Activated CD4-positive, alpha-beta memory T cell treated with anti-CD3 and anti-CD28 coated beads, Interleukin-2, amount 10 ng/mL, durations not matched to agents 7 days and 5 days (primary cell): Measurements from ENCODE around the gene CCS. TPM values are rescaled to one million over a fixed set of nuclear protein-coding genes. Genes with fewer than 3 reads are reported as not detected.
"Not testable (repeated sequence)": the region's sequence is repeated elsewhere in the genome, so short reads cannot be mapped to it uniquely, and the experiment has no call there.

ENCODE experiments used
- CTCF ChIA-PET: fragments of 350-600 bp; sonication (Branson Sonifier 250); formaldehyde crosslinking; loops from one replicate; lab custom pipeline; 2021; ENCODE audit warnings: antibody characterized with exemption, inconsistent platforms; lab: Charles Lee
- POLR2A ChIA-PET: fragments of 350-600 bp; sonication (Branson Sonifier 250); formaldehyde crosslinking; loops from one replicate; lab custom pipeline; 2021; ENCODE audit warnings: antibody characterized with exemption; lab: Charles Lee
- DNase-seq: peaks from one replicate; pipeline ENCODE4 v3.0.0-alpha.2; 2020
- H3K27ac Mint-ChIP-seq: one replicate; pipeline ENCODE4 v1.8.0; 2021; ENCODE audit warnings: mild to moderate bottlenecking, mixed read lengths
- H3K27me3 Mint-ChIP-seq: one replicate; pipeline ENCODE4 v1.8.0; 2021; ENCODE audit warnings: mixed read lengths
- H3K36me3 Mint-ChIP-seq: one replicate; pipeline ENCODE4 v1.8.0; 2021; ENCODE audit warnings: low read depth, mixed read lengths
- H3K4me1 Mint-ChIP-seq: one replicate; pipeline ENCODE4 v1.8.0; 2021; ENCODE audit warnings: mixed read lengths
- H3K4me3 Mint-ChIP-seq: one replicate; pipeline ENCODE4 v1.8.0; 2021; ENCODE audit warnings: mild to moderate bottlenecking, mixed read lengths
- H3K9me3 Mint-ChIP-seq: one replicate; pipeline ENCODE4 v1.8.0; 2021; ENCODE audit warnings: mixed read lengths
- total RNA-seq, 2 experiments: library from RNA; stranded (reverse); gene quantifications; one replicate each; pipeline ENCODE4 v1.2.3, GENCODE V29; 2021

The CCS gene
- total RNA-seq, 2 experiments from 2014 or later = 32.8 to 33.2 TPM

- H3K36me3 Mint-ChIP-seq, H3K27me3 Mint-ChIP-seq, H3K4me3 Mint-ChIP-seq, H3K9me3 Mint-ChIP-seq, CTCF ChIA-PET, POLR2A ChIA-PET, DNase-seq, H3K4me1 Mint-ChIP-seq, H3K27ac Mint-ChIP-seq: not testable (repeated sequence)
Observed at GRCh38 chr11:66582565-66583147, 10.3 kb upstream of the CCS start.

DNA sequence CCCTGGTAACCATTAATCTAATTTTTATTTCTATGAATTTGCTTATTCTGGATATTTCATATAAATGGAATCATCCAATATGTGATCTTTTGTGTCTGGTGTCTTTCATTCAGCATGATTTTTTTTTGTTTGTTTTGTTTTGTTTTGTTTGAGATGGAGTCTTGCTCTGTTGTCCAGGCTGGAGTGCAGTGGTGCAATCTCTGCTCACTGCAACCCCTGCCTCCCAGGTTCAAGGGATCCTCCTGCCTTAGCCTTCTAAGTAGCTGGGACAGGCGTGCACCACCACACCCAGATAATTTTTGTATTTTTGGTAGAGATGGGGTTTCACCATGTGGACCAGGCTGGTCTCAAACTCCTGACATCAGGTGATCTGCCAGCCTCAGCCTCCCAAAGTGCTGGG lies 7.5 kb upstream of the CCS start:
- H3K27ac Mint-ChIP-seq, H3K4me1 Mint-ChIP-seq, H3K9me3 Mint-ChIP-seq, H3K27me3 Mint-ChIP-seq, POLR2A ChIA-PET, DNase-seq, H3K36me3 Mint-ChIP-seq, H3K4me3 Mint-ChIP-seq: not testable (repeated sequence)
- CTCF ChIA-PET = interaction anchor here (1.1 kb wide), 1 partner anchor 92 kb away, joined by 3 read pairs; the partner anchor contains the start of gene RBM4B

GRCh38 chr11:66586136-66586535 lies 6.8 kb upstream of the CCS start:
- Mint-ChIP-seq H3K27ac (no peak overlapping the region), H3K4me1 (no peaks in the 10 kb centered on the region), H3K9me3 (peaks cover 5% of the 10 kb centered on the region), H3K36me3 (peaks cover 2% of the 10 kb centered on the region), H3K4me3 (no peak overlapping the region), H3K27me3 (no peaks in the 10 kb centered on the region)
- no peak for DNase-seq
- POLR2A ChIA-PET = no interaction called here
- CTCF ChIA-PET = no interaction called here

DNA sequence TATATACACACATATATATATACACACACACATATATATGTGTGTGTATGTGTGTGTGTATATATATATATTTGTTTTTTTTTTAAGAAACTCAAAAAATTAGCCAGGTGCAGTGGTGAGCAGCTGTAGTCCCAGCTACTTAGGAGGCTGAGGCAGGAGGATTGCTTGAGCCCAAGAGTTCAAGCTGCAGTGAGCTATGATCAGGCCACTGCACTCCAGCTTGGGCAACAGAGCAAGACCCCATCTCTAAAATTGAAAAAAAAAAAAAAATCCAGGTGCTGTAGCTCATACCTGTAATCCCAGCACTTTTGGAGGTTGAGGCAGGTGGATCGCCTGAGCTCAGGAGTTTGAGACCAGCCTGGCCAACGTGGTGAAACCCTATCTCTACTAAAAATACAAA lies 3.7 kb upstream of the CCS start:
- not testable (repeated sequence) for H3K27ac Mint-ChIP-seq, H3K9me3 Mint-ChIP-seq, H3K4me3 Mint-ChIP-seq, H3K36me3 Mint-ChIP-seq, H3K27me3 Mint-ChIP-seq, DNase-seq
- H3K4me1 Mint-ChIP-seq = peaks cover 19% of the 10 kb centered on the region
- CTCF ChIA-PET = interaction anchor here (3.0 kb wide), 1 partner anchor 89 kb away, joined by 15 read pairs; the partner anchor contains the start of gene RBM4B
- POLR2A ChIA-PET = interaction anchor here (0.9 to 5.5 kb wide), 3 partner anchors 49 to 254 kb away, joined by 3 to 38 read pairs (median 3); partner anchors contain the start of genes RBM4 and RCE1

GRCh38 chr11:66589996-66590675 lies 2.8 kb upstream of the CCS start:
- no peaks in the 10 kb centered on the region for H3K9me3 Mint-ChIP-seq
- H3K4me3 Mint-ChIP-seq = no peak overlapping the region
- peaks cover 3% of the 10 kb centered on the region for H3K36me3 Mint-ChIP-seq
- no peak for DNase-seq
- H3K27me3 Mint-ChIP-seq = no peaks in the 10 kb centered on the region
- ChIA-PET POLR2A (interaction anchor here (0.9 to 7.6 kb wide), 5 partner anchors 29 to 253 kb away, joined by 3 to 86 read pairs (median 4); partner anchors contain the start of genes RBM14, RBM4 and RCE1), CTCF (interaction anchor here (0.6 to 3.0 kb wide), 3 partner anchors 9 to 88 kb away, joined by 3 to 15 read pairs (median 5); partner anchors contain the start of gene RBM4B)
- peaks cover 27% of the 10 kb centered on the region for H3K4me1 Mint-ChIP-seq
- H3K27ac Mint-ChIP-seq = no peak overlapping the region

DNA sequence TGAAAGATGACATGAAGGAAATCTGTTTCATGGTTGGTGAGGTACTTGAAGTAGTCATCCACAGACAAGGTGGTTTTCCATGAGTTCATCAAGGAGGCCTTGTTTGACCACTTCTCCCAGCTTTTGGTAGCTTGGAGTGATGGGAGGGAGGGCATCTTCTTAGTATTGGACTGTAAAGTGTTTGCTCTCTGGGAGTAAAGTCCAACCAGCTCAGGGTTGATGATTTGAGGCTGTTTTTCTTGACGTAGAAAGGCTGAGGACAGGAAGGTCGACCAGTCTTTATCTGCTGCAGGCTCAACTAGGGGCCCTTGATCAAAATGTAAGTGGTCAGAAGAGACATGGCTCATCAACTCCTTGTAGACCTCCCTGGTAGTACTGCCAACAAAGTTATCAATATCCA lies 1.8 kb upstream of the CCS start:
- ChIA-PET POLR2A (interaction anchor here (1.2 to 7.6 kb wide), 4 partner anchors 28 to 111 kb away, joined by 3 to 86 read pairs (median 21); partner anchors contain the start of genes RBM14 and RBM4), CTCF (interaction anchor here (0.6 to 3.0 kb wide), 6 partner anchors 10 to 87 kb away, joined by 3 to 15 read pairs (median 4); partner anchors contain the start of gene RBM4B)
- Mint-ChIP-seq H3K27me3 (no peaks in the 10 kb centered on the region), H3K36me3 (peaks cover 3% of the 10 kb centered on the region), H3K27ac (no peak overlapping the region), H3K4me3 (no peak overlapping the region), H3K4me1 (peaks cover 37% of the 10 kb centered on the region), H3K9me3 (no peaks in the 10 kb centered on the region)
- no peak for DNase-seq

DNA sequence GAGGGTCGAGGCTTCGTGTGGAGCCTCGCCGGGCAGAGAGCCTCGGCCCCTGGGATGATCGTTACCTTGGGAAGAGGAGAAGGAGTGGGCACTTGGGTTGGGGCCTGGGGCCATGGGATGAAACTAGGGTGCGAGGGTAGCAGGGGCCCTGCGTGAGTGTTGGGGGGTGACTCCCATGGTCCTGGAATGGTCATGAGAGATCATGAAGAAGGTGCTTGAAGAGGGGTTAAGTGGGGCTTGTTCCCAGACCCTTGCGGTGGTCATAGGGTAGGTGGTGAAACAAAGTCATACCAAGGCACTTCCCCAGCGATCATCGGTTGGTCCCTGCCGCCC lies 284 bp downstream of the CCS start:
- H3K36me3 Mint-ChIP-seq = peaks cover 3% of the 10 kb centered on the region
- ChIA-PET POLR2A (interaction anchor here (0.6 to 7.6 kb wide), 6 partner anchors 26 to 648 kb away, joined by 3 to 86 read pairs (median 10); partner anchors contain the start of genes ACTN3, DPP3, RBM14 and RBM4), CTCF (interaction anchor here (1.2 to 2.7 kb wide), 7 partner anchors 12 to 85 kb away, joined by 4 to 24 read pairs (median 8); partner anchors contain the start of genes ACTN3, RBM14, RBM4 and RBM4B)
- H3K9me3 Mint-ChIP-seq = no peaks in the 10 kb centered on the region
- DNase-seq = peak; percentile 19
- peaks cover 37% of the 10 kb centered on the region for H3K4me1 Mint-ChIP-seq
- peak overlapping the region; percentile 100 for H3K4me3 Mint-ChIP-seq
- H3K27me3 Mint-ChIP-seq = no peaks in the 10 kb centered on the region
- H3K27ac Mint-ChIP-seq = peak overlapping the region; percentile 92

DNA sequence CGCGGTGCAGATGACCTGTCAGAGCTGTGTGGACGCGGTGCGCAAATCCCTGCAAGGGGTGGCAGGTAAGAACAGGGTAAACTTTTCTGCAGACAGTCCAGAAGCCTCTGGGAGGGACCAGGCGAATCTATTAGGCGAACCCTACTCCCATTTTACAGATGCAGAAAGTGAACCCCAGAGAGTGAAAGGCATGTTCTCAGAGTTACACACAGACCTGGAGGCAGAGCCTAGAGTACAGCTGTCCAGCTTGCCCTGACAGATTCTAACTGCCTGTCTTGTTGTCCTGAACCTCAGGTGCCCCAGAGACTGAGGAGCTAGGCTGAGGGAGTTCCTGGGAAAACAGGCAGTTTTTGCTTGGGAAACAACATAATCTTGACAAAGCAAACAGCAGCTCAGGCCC lies 665 bp downstream of the CCS start:
- H3K36me3 Mint-ChIP-seq = peaks cover 3% of the 10 kb centered on the region
- peaks cover 37% of the 10 kb centered on the region for H3K4me1 Mint-ChIP-seq
- peak overlapping the region; percentile 100 for H3K4me3 Mint-ChIP-seq
- DNase-seq = no peak
- H3K27me3 Mint-ChIP-seq = no peaks in the 10 kb centered on the region
- no peaks in the 10 kb centered on the region for H3K9me3 Mint-ChIP-seq
- H3K27ac Mint-ChIP-seq = peak overlapping the region; percentile 92
- ChIA-PET CTCF (interaction anchor here (1.3 to 2.7 kb wide), 4 partner anchors 12 to 208 kb away, joined by 4 to 24 read pairs (median 14); partner anchors contain the start of genes RBM14 and RBM4B), POLR2A (interaction anchor here (0.6 to 7.6 kb wide), 6 partner anchors 25 to 648 kb away, joined by 3 to 86 read pairs (median 10); partner anchors contain the start of genes ACTN3, DPP3, RBM14 and RBM4)

DNA sequence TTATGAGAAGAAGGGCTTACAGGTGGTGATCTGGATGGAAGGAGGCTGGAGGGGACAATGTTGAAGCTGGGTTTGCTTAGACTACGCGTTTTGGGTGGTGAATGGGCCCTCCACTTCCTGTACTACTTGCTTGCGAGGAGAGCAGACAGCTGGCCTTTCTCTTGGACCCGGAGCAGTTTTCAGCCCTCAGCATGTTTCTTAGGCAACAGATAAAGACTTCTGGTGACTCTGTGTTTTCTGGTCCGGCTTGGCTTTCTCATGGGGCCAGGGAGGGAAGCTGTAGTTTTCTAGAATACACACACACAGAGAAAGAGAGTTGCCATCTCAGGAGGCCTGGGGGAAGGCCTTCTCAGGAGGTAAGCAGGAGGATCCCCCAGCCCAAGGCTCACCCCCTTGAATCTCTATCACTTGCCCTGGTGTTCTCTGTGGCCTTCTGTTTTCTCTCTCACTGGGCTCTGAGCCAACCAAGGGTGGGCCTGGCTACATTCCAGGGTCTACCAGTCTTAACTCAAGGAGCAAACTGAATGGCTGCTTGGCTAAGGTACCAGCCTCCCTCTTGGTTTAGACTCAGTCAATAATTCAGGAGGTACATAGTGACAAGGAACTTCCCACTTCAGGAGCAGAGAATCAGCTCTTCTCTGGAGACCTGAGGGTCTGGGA lies 2.4 kb downstream of the CCS start:
- Mint-ChIP-seq H3K4me1 (peaks cover 37% of the 10 kb centered on the region), H3K9me3 (no peaks in the 10 kb centered on the region), H3K27me3 (no peaks in the 10 kb centered on the region), H3K36me3 (peaks cover 4% of the 10 kb centered on the region), H3K27ac (peak overlapping the region; percentile 63), H3K4me3 (peak overlapping the region; percentile 4)
- DNase-seq = peak; percentile 20
- POLR2A ChIA-PET = interaction anchor here (0.8 to 7.6 kb wide), 8 partner anchors 12 to 247 kb away, joined by 3 to 86 read pairs (median 4); partner anchors contain the start of genes RBM14, RBM4, RBM4B and ZDHHC24
- CTCF ChIA-PET = interaction anchor here (0.6 to 2.0 kb wide), 10 partner anchors 14 to 209 kb away, joined by 3 to 9 read pairs (median 5); partner anchors contain the start of gene RBM4

DNA sequence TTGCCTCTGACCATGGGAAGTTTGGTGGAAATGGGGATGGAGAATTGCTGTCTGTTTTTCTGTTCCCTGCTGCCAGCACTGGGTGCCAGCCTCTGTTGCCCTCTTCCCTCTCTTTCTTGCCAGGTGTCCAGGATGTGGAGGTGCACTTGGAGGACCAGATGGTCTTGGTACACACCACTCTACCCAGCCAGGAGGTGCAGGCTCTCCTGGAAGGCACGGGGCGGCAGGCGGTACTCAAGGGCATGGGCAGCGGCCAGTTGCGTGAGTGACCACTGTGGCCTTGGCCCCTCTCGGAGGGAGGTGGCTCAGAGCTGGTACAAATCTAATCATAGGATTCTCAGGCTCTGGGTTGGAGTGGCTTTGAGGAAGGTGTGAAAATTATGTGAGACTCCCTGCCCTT lies 6.0 kb downstream of the CCS start:
- Mint-ChIP-seq H3K27ac (no peak overlapping the region), H3K9me3 (no peaks in the 10 kb centered on the region), H3K27me3 (no peaks in the 10 kb centered on the region), H3K4me1 (peaks cover 18% of the 10 kb centered on the region), H3K4me3 (no peak overlapping the region), H3K36me3 (peaks cover 7% of the 10 kb centered on the region)
- CTCF ChIA-PET = no interaction called here
- DNase-seq = no peak
- POLR2A ChIA-PET = interaction anchor here (1.6 kb wide), 1 partner anchor 17 kb away, joined by 7 read pairs; the partner anchor contains the start of gene RBM14

- Mint-ChIP-seq H3K4me1 (peaks cover 9% of the 10 kb centered on the region), H3K27ac (no peak overlapping the region), H3K9me3 (no peaks in the 10 kb centered on the region), H3K36me3 (peaks cover 12% of the 10 kb centered on the region), H3K27me3 (no peaks in the 10 kb centered on the region), H3K4me3 (no peak overlapping the region)
- ChIA-PET POLR2A (interaction anchor here (1.6 kb wide), 1 partner anchor 16 kb away, joined by 7 read pairs; the partner anchor contains the start of gene RBM14), CTCF (no interaction called here)
- no peak for DNase-seq
Observed at GRCh38 chr11:66600219-66600618, 7.2 kb downstream of the CCS start.

GRCh38 chr11:66600631-66601233 lies 7.7 kb downstream of the CCS start:
- H3K27me3 Mint-ChIP-seq = no peaks in the 10 kb centered on the region
- no peak for DNase-seq
- ChIA-PET POLR2A (interaction anchor here (1.6 kb wide), 1 partner anchor 16 kb away, joined by 7 read pairs; the partner anchor contains the start of gene RBM14), CTCF (no interaction called here)
- no peak overlapping the region for H3K27ac Mint-ChIP-seq
- H3K4me3 Mint-ChIP-seq = no peak overlapping the region
- peaks cover 16% of the 10 kb centered on the region for H3K36me3 Mint-ChIP-seq
- no peaks in the 10 kb centered on the region for H3K9me3 Mint-ChIP-seq
- H3K4me1 Mint-ChIP-seq = peaks cover 4% of the 10 kb centered on the region
